GM21528 (cell line): ENCODE data around the gene MYH11.
"Not testable (repeated sequence)": the region's sequence is repeated elsewhere in the genome, so short reads cannot be mapped to it uniquely, and the experiment has no call there.

Source experiments
- ATAC-seq: cut with Tn5 transposase; IDR thresholded peaks from one replicate; pipeline ENCODE4 v1.9.1; 2021; ENCODE audit warnings: mild to moderate bottlenecking, moderate library complexity; ENCODE audit not compliant: unreplicated experiment, low FRiP score

The MYH11 gene

GRCh38 chr16:15811481-15812400, 45.1 kb downstream of the MYH11 start:
- ATAC-seq, result no peak

- ATAC-seq, result no peak
These were observed 45.9 kb downstream of the MYH11 start for GRCh38 chr16:15810949-15811348.

- no peak for ATAC-seq
These were observed 46.4 kb downstream of the MYH11 start for GRCh38 chr16:15810411-15810810.

GRCh38 chr16:15809297-15809696, 47.5 kb downstream of the MYH11 start:
- ATAC-seq, result not testable (repeated sequence)

- ATAC-seq, result no peak
These were observed 48.8 kb downstream of the MYH11 start for GRCh38 chr16:15808071-15808470.

- no peak for ATAC-seq
These were observed 49.2 kb downstream of the MYH11 start for GRCh38 chr16:15807603-15808009.

GRCh38 chr16:15803618-15804017, 53.2 kb downstream of the MYH11 start:
- no peak for ATAC-seq

- ATAC-seq, result no peak
These were observed 56.9 kb downstream of the MYH11 start for GRCh38 chr16:15799851-15800495.

GRCh38 chr16:15798671-15799070, 58.2 kb downstream of the MYH11 start:
- ATAC-seq, result no peak

GRCh38 chr16:15796885-15797284, 59.9 kb downstream of the MYH11 start:
- ATAC-seq, result no peak

GRCh38 chr16:15795615-15796014, 61.2 kb downstream of the MYH11 start:
- ATAC-seq, result no peak

- no peak for ATAC-seq
These were observed 64.3 kb downstream of the MYH11 start for GRCh38 chr16:15792563-15792971.

- no peak for ATAC-seq
These were observed 66.4 kb downstream of the MYH11 start for GRCh38 chr16:15790458-15790857.

- not testable (repeated sequence) for ATAC-seq
These were observed 67.0 kb downstream of the MYH11 start for GRCh38 chr16:15789816-15790215.

- ATAC-seq, result no peak
These were observed 68.0 kb downstream of the MYH11 start for GRCh38 chr16:15788846-15789239.

- ATAC-seq, result no peak
These were observed 70.3 kb downstream of the MYH11 start for GRCh38 chr16:15786501-15786900.

- ATAC-seq, result no peak
These were observed 71.3 kb downstream of the MYH11 start for GRCh38 chr16:15785386-15786059.

- no peak for ATAC-seq
These were observed 72.8 kb downstream of the MYH11 start for GRCh38 chr16:15783985-15784384.

GRCh38 chr16:15782573-15783365, 74.1 kb downstream of the MYH11 start:
- no peak for ATAC-seq

- no peak for ATAC-seq
These were observed 75.2 kb downstream of the MYH11 start for GRCh38 chr16:15781650-15782049.
